HG03060 (cell line): Measurements from ENCODE around the gene BBX.

Experiments used
- ATAC-seq: cut with Tn5 transposase; IDR thresholded peaks from one replicate; pipeline ENCODE4 v1.9.1; 2021; ENCODE audit warnings: low read depth, moderate number of reproducible peaks; ENCODE audit not compliant: unreplicated experiment

BBX gene

DNA sequence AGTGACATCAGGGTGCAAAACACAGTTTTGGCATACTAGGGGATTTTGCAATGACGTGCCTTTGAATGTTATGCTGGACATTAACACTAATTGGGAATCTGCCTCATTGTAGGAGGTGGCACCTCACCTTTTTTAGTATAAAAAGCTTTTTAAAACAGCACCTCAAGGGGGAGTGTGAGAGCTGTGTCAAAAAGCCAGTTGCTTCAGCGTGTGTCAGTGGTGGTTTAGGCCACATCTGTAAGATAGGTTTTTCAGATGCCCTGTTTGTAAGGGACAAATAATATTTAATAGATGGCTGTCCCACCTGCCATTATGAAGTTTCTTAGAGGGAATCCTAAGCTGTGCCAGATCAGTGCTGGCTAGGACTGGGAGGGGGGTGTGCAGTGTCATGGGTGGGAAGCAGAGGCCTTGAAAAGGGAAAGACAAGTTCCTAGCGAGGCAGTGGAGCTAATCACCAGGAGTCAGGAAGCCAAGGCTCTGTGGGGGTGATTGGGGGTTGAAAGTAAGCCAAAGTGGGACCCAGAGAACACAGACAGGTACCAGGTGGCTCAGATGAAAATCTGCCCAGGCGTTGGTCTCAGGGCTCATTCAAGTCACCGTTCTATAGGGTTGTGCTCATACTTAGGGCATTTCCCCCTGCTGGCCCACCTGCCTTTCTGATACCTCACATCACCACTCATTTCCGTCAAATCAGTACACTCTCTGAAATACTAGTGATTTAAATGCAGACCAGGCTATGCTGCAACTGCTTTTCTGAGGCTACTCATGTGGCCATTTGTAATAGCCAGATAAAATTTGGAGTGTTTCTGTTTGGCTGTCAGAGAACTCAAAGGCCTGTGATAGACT lies 120.5 kb downstream of the BBX start:
- no peak for ATAC-seq

DNA sequence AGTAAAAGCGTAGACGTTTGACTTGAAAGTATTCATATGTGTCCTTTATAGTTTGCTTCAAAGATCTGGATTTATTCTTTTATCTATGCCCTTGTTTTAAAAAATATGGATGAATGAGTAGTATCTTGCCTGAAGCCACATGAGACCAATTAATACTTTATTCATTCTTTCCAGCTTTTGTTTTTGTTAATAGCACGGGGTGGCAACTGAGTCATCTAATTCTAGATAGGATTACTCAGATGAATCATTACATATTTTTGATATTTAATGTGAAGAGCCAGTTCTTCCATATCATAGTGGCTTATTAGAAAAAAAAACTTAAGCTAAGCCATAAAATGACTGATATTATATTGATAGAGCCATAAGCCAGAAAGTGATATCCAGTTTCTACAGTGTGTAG lies 121.9 kb downstream of the BBX start:
- no peak for ATAC-seq

DNA sequence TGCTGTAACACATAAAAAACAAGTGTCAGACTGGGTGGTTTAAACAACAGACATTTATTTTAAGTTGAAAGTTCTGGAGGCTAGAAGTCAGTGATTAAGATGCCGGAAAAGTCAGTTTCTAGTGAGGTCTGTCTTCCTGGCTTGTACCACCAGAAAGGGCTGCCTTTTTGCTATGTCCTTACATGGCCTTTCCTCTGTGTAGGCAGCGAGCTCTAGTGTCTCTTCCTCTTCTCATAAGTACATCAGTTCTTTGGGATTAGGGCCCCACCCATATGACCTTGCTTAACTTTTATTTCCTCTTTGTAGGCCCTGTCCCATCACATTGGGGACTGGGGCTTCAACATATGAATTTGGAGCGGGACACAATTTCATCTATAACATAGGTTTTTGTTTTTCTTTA lies 128.0 kb downstream of the BBX start:
- ATAC-seq, result no peak

DNA sequence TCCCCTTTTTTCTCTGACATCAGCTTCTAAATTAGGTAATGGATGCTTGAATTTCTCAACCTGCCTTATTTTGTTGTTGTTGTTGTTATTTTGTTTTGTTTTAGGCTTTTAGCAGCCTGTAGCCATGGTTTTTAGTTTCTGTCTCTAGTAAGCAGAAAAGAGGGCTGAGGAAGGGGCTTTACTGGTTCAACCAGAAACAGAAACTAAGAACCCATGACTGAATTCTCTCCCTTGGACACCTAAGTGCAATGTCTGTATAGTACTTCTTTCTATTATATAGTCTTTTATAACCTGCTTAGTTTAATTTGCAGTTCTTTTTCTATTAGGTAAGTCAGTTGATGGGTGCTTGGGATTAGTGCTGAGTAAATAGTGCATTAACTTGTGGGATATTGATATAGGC lies 129.0 kb downstream of the BBX start:
- no peak for ATAC-seq

DNA sequence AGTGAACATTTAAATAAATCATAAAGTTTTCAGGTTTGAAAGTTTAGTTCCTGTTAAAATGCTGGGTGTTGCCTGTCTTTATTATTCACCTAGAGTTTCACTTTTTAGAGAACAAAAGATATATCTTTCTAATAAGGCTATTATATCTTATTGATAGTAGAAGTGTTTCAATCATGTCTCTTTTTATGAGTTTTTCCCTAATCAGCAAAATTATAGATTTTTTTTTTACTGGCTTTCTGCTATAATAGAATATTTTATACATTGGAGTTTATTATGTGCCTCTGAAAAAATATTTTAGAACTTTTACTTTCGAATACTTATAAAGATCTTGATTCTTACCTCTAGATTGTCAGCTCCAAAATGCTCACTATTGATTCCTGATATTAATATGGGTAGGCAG lies 131.5 kb downstream of the BBX start:
- no peak for ATAC-seq

DNA sequence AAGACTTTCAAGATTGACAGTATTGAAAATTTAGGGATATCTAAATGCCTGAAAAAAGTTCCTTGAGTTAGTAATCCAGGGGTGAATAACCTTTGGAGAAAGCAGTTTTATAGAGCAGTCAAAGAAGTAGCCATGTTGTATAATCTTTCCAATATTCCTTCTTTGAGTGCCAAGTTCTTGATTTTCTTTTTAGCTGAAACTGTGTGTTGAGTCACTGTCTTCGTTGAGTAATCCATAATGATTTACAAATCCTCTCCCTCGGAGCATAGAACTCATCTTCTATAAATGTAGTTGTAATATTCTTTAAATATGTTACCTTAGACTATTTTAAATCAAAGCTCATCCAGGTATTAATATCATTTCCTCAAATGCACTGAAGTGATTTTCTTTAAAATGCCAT lies 135.2 kb downstream of the BBX start:
- ATAC-seq, result no peak

DNA sequence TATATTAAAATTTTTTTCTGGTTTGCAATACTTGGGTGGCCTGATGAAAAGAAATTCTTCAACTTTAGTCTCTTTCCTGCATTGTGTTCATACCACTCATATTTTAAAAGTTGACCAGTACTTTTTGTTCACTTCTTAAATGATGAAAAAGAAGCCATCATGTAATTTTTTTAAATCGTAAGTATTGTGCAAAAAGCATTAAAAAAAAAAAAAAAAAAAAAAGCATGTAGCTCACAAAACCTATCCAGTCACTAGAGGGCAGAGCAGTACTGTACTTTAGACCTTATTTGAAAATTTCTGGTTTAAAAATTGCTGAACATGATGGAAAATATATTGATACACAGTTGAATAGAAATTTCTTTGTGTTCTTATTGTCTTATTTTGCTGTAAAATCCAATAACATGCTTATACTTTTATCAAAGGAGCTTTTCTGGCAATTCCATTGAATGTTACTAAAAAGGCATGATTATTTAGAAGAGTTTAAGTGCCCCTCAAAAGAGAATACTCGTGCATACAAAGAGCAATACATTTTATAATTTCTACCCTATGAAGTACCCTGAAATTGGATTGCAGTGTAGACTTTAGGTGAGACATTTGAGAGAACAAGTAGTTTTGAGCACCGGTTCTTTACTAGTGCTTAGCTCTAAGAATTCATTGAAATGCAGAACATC lies 137.7 kb downstream of the BBX start:
- ATAC-seq, result no peak

DNA sequence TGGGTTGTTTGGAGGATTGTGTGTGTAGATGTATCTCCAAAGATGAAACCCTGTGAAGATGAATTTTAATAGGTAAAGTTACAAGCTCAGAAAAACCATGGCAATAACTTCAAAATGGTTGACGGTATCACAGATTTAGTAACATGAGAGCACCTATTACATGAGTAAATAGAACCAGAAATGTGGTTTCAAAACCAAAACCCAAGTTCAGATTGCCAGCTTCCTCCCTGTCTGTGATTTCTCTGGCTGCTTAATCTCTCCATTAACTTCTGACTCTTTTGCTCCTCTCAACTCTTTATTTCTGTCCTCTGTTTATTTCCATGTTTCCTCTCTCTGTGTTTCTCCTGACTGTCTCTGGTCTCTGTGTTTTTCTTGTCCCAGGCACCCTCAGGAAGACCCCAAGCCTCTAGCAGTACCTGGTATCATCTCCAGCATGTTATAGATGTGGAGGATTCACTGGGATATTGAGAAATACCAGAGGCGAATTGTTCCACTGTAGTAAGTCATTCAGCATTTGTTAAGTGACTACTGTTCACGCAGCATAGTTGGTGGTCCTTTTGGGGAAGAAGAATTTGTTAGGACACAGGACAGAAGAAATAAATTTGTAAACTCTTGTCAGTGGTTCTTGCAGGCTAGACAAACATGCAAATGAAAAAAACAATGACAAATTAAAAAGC lies 138.8 kb downstream of the BBX start:
- no peak for ATAC-seq

DNA sequence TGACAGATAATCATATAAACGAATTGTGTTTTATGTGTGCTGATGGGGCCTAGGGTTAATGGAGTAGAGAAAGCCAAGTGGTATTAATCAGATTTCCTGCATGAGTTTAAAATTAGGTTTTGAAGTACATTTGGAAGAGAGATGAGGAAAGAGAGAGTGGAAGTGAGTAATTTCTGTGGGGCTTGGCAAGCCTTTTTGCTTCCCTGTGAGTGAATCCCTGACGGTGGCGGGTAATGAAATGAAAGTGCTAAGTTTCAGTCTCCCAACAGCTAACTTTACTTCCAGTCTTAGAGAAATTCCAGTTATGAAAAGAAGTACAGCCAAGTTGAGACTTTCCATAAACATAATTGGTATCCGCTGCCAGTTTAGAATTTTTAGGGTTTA lies 139.4 kb downstream of the BBX start:
- ATAC-seq, result no peak

DNA sequence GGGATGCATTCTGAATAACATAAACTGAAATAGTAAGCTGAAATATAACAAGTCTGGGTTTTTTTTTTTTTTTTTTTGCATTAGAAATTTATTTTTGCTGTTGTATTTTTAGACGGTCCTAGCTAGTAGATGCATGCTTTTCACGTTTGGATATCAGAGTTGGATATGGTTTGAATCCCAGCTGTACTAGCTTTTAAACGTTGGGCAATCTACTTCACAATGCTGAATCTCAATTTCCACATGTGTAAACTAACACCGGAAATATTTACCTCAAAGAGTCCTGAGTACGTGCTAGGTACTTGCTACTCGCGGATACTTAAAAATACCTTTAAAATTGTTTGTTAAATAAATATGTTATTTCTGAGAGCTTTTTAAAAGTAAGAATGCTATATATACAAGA lies 139.8 kb downstream of the BBX start:
- no peak for ATAC-seq

DNA sequence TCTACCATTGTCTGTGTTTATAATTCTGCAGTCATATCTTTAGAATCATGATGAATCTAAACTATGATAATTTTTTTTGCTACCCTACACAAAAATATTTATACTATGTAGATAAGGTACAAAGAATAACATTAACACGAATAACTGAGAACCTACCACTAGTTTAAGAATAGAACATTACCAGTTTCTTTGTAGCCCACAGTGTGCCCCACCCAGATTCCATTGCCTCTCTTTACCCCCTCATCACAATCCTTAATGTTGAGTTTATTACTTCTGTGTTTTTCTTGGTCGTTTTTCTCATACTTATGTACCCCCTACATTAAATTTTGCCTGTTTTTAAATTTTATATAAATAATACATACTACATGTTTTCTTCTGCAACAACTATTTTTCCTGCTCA lies 140.5 kb downstream of the BBX start:
- no peak for ATAC-seq

DNA sequence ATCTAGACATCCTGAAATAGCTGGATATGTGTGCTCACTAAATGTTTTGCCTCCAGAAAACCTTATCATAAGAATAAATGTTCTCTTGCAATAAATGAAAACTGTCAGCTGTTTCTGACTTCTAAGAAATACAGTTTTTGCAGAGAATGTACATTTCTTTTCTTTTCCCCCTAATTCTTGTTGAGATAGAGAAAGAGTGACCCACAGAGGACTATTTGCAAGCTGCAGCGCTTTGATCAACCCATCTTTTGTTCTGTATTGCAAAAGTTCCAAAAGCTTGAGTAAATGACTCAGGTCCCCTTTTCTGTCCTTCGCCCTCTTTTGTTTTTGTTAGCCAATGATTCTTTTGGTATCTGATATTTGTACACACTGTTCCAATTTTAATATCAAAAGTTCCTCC lies 141.9 kb downstream of the BBX start:
- no peak for ATAC-seq

DNA sequence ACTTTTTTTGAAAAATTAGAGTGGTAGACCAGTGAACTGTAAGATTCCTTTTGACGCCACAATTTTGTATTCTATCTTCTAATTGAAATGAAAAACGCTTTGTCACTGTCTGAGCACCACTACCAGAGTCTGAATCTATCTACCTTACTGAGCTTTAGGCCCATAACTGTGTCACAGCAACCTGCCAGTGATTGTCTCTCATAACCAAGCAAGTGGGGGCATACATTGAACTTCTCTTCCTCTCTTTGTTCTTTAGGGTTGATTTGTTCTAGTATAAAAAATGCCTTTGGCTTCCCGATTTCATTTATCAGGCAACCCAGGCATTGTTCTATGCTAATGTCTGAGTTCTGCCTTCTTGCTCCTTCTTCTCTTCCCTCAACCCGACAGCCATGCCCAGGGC lies 142.6 kb downstream of the BBX start:
- no peak for ATAC-seq

DNA sequence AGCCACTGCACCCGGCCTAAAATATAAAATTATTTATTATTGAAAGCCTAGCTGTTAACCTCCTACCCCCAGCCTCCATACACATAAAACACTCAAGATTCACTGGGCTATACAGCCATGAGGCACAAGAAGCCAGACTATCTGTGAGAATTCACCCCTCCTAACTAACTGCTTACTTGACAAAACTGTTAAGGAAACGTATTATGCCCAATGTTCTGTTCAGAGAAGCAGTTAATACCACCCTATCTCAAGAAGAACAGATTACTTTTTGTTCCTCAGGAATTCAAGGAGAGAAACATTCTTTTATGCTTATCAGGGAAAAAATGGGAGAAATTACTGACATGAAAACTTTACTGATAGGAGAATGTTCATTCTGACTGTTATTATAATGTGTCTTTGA lies 144.1 kb downstream of the BBX start:
- ATAC-seq, result no peak

DNA sequence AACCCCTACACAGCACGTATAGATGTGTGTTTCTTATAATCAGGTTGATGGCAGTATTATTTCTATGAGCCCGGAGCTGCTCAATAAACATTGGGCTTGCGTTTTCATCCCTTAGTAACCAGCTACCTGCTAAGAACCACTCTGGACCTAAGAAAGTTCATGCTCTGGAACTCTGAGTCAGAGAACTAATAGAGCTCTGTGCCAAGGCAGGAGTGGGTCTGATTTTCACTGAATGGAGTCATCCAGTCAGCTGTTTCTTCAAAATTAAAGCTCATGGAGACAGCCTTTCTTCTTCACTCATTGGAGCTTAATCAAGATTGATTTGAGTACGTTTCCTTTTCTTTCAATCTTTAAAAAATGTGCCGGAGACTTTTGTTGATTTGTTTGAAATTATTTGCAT lies 145.7 kb downstream of the BBX start:
- ATAC-seq, result no peak

DNA sequence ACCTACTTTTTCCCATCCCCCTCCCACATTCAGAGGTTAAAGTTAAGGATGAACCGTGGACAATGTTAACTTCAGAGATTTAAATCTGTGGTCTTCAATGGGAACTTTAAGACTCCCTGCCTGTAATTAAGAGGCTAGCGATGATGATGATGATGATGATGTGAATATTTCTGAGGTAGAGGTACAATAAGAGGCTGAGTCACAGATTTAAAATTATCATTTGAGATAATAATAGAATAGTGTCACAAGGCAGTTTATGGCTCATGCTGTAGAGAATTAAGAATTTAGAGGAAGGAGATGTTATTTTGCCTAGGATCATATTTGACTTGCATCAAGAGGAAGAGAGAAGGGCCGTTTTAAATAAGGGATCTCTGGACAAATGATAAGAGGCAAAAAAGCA lies 146.2 kb downstream of the BBX start:
- no peak for ATAC-seq

DNA sequence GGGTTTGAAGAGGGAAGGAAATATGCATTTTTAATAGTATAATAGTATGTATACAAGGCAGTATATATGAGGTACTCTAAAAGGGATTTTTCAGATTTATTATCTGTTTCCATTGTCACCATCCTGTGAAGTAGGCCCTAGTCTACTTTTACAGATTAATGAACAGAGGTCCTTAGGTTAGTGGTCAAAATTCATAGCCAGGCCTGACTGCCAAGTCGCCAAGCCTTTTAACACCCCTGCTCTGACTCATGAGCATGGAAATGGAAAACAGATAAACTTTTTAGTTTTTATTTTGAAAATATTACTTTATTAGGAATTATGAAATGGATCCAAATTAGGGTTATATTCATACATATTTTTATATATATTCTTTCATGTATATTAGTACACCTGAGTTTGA lies 146.9 kb downstream of the BBX start:
- no peak for ATAC-seq

DNA sequence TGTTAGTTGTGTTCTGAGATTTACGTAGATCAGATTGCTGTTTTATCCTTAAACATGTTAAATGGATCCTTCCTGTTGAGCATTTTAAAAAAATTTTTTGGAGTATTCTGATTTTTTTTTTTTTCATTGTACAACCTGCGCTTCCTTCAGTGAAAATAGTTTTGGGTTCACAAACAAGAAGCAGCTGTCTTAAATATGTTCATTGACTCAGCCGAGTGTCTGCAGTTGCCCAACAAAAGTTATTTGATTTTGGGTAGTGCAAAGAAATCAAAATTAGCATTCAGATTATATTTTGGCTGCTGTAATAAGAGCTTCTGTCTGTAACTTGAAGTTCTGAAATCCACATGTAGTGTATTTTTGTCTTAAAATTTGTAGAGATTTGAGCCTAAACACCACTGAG lies 148.2 kb downstream of the BBX start:
- no peak for ATAC-seq

DNA sequence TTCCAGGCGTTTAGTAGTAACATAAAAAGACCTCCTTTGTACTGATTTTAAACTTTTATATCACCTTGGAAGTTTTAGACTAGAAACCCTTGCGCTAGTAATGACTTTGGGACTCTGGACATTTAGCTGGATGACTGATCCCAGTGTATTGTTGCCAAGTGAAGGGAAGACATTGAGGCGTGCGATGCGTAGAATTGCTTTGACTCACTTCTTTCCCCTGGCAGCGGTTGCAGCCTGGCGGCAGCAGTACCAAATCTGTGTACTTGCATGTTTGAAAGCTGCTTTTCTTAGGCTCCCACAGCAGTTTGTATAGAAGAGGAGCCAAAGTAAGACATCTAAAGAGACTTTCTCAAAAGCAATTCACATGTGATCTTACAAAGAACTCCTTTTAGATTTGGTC lies 151.6 kb downstream of the BBX start:
- ATAC-seq, result no peak

DNA sequence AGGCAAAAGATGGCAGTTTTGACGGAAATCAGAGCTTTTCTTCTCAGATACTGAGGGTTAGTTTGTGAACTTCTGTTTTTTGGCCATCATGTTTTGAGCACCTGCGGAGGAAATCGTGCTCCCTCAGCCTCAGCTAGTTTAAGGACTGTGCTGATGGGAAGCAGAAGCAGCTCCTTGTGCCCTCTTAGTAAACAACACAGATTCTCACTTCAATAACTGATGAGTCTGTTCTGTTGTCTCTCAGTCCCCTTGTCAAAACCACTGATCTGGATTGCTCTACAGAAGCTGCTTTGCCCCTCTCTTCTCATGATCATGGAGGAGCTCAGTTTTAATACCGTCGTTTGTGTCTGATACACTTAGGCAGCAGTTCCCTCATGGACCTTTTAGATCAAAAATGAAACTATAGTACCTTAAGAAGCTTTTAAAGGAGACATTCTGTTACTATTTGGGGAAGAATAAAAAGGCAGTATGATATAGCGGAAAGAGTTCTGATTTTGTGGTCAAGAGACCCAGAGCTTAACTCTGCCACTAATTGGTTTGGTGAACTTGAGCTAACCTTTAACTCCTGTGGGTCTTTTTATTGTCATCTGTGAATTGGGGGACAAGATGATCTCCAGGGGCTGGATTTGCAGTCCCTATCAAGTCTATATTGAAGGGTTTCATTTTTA lies 152.6 kb downstream of the BBX start:
- ATAC-seq, result no peak
